CD4-positive, alpha-beta T cell treated with Interleukin-15 for 4 hours (primary cell): ENCODE measurements around the gene MCF2L2.
A peak's percentile ranks its signal among the peaks of the same experiment; 100 is the strongest.

ENCODE experiments used
- DNase-seq: peaks from one replicate; pipeline ENCODE4 v3.0.0-alpha.2; 2020; ENCODE audit warnings: low spot score

The MCF2L2 gene

GRCh38 chr3:183369627-183370026, 58.8 kb downstream of the MCF2L2 start:
- DNase-seq = no peak

GRCh38 chr3:183369117-183369516, 59.3 kb downstream of the MCF2L2 start:
- DNase-seq = no peak

- no peak for DNase-seq
These were observed 67.3 kb downstream of the MCF2L2 start for GRCh38 chr3:183360971-183361624.

- DNase-seq = no peak
These were observed 69.4 kb downstream of the MCF2L2 start for GRCh38 chr3:183359036-183359435.

GRCh38 chr3:183357564-183358079, 70.8 kb downstream of the MCF2L2 start:
- DNase-seq = no peak

GRCh38 chr3:183356920-183357319, 71.5 kb downstream of the MCF2L2 start:
- DNase-seq = no peak

GRCh38 chr3:183354874-183355273, 73.5 kb downstream of the MCF2L2 start:
- no peak for DNase-seq

GRCh38 chr3:183354325-183354831, 74.0 kb downstream of the MCF2L2 start:
- no peak for DNase-seq

GRCh38 chr3:183353421-183353820, 75.0 kb downstream of the MCF2L2 start:
- DNase-seq = no peak

- peak; percentile 32 for DNase-seq
These were observed 78.3 kb downstream of the MCF2L2 start for GRCh38 chr3:183350164-183350563.

- DNase-seq = no peak
These were observed 78.8 kb downstream of the MCF2L2 start for GRCh38 chr3:183349421-183350157.

- DNase-seq = no peak
These were observed 85.6 kb downstream of the MCF2L2 start for GRCh38 chr3:183342824-183343223.

GRCh38 chr3:183341545-183342288, 86.7 kb downstream of the MCF2L2 start:
- no peak for DNase-seq

- no peak for DNase-seq
These were observed 88.2 kb downstream of the MCF2L2 start for GRCh38 chr3:183340222-183340621.

- DNase-seq = no peak
These were observed 88.8 kb downstream of the MCF2L2 start for GRCh38 chr3:183339461-183340086.

GRCh38 chr3:183338520-183338919, 89.9 kb downstream of the MCF2L2 start:
- no peak for DNase-seq

GRCh38 chr3:183332487-183332886, 95.9 kb downstream of the MCF2L2 start:
- DNase-seq = no peak

- no peak for DNase-seq
These were observed 96.9 kb downstream of the MCF2L2 start for GRCh38 chr3:183331498-183331897.

GRCh38 chr3:183330881-183331280, 97.5 kb downstream of the MCF2L2 start:
- DNase-seq = no peak

- no peak for DNase-seq
These were observed 98.9 kb downstream of the MCF2L2 start for GRCh38 chr3:183329543-183329942.

GRCh38 chr3:183328823-183329222, 99.6 kb downstream of the MCF2L2 start:
- DNase-seq = no peak

GRCh38 chr3:183328164-183328563, 100.3 kb downstream of the MCF2L2 start:
- DNase-seq = no peak
